Putamen (tissue), 1 donor: ENCODE measurements around the gene PCDH19.
"Not testable (repeated sequence)": the region's sequence is repeated elsewhere in the genome, so short reads cannot be mapped to it uniquely, and the experiment has no call there.

Experiments
- DNase-seq: peaks from one replicate; pipeline ENCODE4 v3.0.0-alpha.2; 2016; ENCODE audit warnings: low spot score

Gene PCDH19

GRCh38 chrX:100409610-100410590, at the start of gene PCDH19:
PCDH19 (minus strand) TSS chrX:100410273; CDS start chrX:100408597, 1,676 bp downstream.
- DNase-seq, result peak; percentile 10

GRCh38 chrX:100449696-100450608, 39.9 kb upstream of the PCDH19 start:
- DNase-seq, result no peak

GRCh38 chrX:100447655-100448397, 37.8 kb upstream of the PCDH19 start:
- peak; percentile 7 for DNase-seq

- no peak for DNase-seq
Observed at GRCh38 chrX:100445593-100445992, 35.5 kb upstream of the PCDH19 start.

GRCh38 chrX:100441321-100441720, 31.2 kb upstream of the PCDH19 start:
- DNase-seq, result not testable (repeated sequence)

- DNase-seq, result no peak
Observed at GRCh38 chrX:100440006-100440405, 29.9 kb upstream of the PCDH19 start.

- DNase-seq, result no peak
Observed at GRCh38 chrX:100435726-100436125, 25.7 kb upstream of the PCDH19 start.

GRCh38 chrX:100424012-100424411, 13.9 kb upstream of the PCDH19 start:
- no peak for DNase-seq

- no peak for DNase-seq
Observed at GRCh38 chrX:100418556-100418955, 8.5 kb upstream of the PCDH19 start.

- no peak for DNase-seq
Observed at GRCh38 chrX:100417681-100418080, 7.6 kb upstream of the PCDH19 start.

GRCh38 chrX:100413229-100413628, 3.2 kb upstream of the PCDH19 start:
- peak; percentile 16 for DNase-seq

GRCh38 chrX:100411802-100412715, 2.0 kb upstream of the PCDH19 start:
- DNase-seq, result no peak

GRCh38 chrX:100410901-100411801, 1.1 kb upstream of the PCDH19 start:
- DNase-seq, result no peak

- DNase-seq, result no peak
Observed at GRCh38 chrX:100408713-100409609, 1.1 kb downstream of the PCDH19 start.

- no peak for DNase-seq
Observed at GRCh38 chrX:100407784-100408712, 2.0 kb downstream of the PCDH19 start.

GRCh38 chrX:100407147-100407783, 2.8 kb downstream of the PCDH19 start:
- DNase-seq, result no peak

- no peak for DNase-seq
Observed at GRCh38 chrX:100405424-100405823, 4.6 kb downstream of the PCDH19 start.
